Effector memory CD4-positive, alpha-beta T cell (primary cell): Measurements from ENCODE around the gene KRT14.

Source experiments
- DNase-seq, 3 donors: peaks; one replicate each; pipeline ENCODE4 v3.0.0-alpha.2; 2020
- H3K27ac ChIP-seq: 2 replicates; pipeline ENCODE4 v1.7.0; 2013; ENCODE audit warnings: mild to moderate bottlenecking, low read length, moderate library complexity; ENCODE audit not compliant: insufficient read depth, poor library complexity, severe bottlenecking
- H3K27me3 ChIP-seq: replicated peaks from 2 replicates; pipeline ENCODE4 v1.7.0; 2013; ENCODE audit warnings: mild to moderate bottlenecking, low read length; ENCODE audit not compliant: insufficient read depth, control insufficient read depth, poor library complexity, severe bottlenecking
- H3K36me3 ChIP-seq: 2 replicates; pipeline ENCODE4 v1.7.0; 2013; ENCODE audit warnings: mild to moderate bottlenecking, low read length, moderate library complexity; ENCODE audit not compliant: control insufficient read depth, insufficient read depth
- H3K4me1 ChIP-seq: 2 replicates; pipeline ENCODE4 v1.7.0; 2013; ENCODE audit warnings: low read length, mild to moderate bottlenecking; ENCODE audit not compliant: control insufficient read depth, insufficient read depth, poor library complexity, severe bottlenecking
- H3K4me3 ChIP-seq: 2 replicates; pipeline ENCODE4 v1.7.0; 2013; ENCODE audit warnings: low read length, low read depth, mild to moderate bottlenecking; ENCODE audit not compliant: insufficient read depth, poor library complexity, severe bottlenecking
- H3K9me3 ChIP-seq: 2 replicates; pipeline ENCODE4 v1.7.0; 2013; ENCODE audit warnings: mild to moderate bottlenecking, low read length, moderate library complexity; ENCODE audit not compliant: control insufficient read depth
- total RNA-seq, 3 donors: gene quantifications; one replicate each; lab custom pipeline; 2026; lab: John Stamatoyannopoulos, UW

Gene KRT14
- 0 to 0.39 (median 0) reads per million in 3 donors for total RNA-seq

- Histone ChIP-seq H3K27me3 (no peaks in the 10 kb centered on the region), H3K36me3 (no peaks in the 10 kb centered on the region), H3K4me3 (no peak within 1 kb of the TSS), H3K9me3 (no peaks in the 10 kb centered on the region), H3K4me1 (no peaks in the 10 kb centered on the region), H3K27ac (no peak within 1 kb of the TSS)
- no peak for DNase-seq
These were observed at the start of gene KRT14 for GRCh38 chr17:41586863-41587495. KRT14 (minus strand) TSS chr17:41586895; CDS start chr17:41586834, 61 bp downstream.

DNA sequence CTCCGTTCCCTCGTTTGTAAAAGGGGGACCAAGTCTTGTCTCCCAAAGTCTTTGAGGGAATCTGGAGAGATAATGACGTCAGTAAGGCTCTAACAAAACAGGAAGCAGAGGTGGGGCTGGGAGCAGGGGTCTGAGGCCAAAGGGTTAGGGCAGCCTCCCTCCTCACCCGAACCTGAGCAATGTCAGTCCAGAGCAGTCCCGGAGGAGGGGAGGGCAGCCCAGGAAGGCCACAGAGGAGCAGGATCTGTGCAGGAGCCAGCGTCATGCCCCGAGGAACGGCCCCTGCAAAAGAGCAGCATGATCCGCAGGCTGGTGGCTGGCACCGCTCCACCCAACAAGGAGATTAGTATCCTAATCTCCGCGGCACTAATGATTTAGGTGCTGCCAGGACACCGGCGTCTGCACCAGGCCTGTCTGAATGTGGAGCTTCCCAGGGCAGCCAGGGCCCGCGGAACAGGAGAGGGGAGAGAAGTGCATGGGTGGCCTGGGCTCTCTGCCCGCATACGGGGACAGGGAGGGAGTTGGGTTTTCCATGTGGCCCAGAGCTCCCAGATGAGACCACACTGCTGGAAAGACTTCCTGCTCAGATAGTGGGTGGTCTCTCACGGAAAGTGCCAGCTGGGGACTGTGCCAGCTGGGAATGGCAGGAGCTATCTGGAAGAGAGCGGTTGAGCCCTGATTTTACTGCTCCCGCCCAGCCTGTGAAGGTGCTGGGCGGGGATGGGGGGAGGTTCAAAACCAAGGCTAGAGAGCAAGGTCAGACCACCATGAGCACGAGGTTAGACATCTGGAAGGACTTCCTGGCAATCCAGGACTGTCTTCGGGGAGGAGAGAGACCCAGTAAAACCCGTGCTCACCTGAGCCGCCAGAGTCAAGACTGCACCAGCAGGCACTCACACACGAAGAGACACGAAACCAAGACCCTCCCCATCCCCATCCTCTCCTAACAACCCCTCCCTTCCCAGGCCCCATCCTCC is 48.7 kb upstream of the KRT14 start:
- Histone ChIP-seq H3K27ac (no peak overlapping the region), H3K36me3 (no peaks in the 10 kb centered on the region), H3K4me1 (no peaks in the 10 kb centered on the region), H3K9me3 (no peaks in the 10 kb centered on the region), H3K27me3 (no peaks in the 10 kb centered on the region), H3K4me3 (no peak overlapping the region)
- no peak for DNase-seq

GRCh38 chr17:41634639-41635038 is 47.9 kb upstream of the KRT14 start:
- H3K4me3 ChIP-seq, result no peak overlapping the region
- no peaks in the 10 kb centered on the region for H3K4me1 ChIP-seq
- H3K36me3 ChIP-seq, result no peaks in the 10 kb centered on the region
- no peaks in the 10 kb centered on the region for H3K27me3 ChIP-seq
- no peaks in the 10 kb centered on the region for H3K9me3 ChIP-seq
- H3K27ac ChIP-seq, result no peak overlapping the region
- no peak for DNase-seq

DNA sequence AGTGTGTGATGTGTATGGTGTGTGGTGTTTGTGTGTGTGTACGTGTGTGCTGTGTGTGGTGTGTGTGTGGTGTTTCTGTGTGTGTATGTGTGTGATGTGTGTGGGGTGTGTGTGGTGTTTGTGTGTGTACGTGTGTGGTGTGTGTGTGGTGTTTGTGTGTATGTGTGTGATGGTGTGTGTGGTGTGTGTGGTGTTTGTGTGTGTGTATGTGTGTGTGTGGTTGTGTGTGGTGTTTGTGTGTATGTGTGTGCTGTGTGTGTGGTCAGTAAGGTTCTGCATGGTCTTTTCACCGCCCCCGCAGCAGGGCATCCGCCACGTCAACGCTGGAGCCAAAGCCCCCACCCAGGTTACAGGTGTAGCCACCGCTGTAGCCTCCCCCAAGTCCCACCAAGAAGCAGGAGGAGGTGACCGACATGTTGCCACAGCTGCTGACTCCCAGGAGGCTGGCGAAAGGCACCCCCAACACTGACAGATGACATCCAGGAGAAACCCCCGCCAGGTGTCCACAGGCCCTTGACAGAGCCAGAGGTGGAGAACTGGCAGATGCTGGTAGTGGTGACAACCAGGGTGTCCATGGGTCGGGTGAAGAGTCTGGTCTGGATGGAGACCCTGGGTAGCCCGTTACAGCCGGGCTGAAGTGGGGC is 47.0 kb upstream of the KRT14 start:
- Histone ChIP-seq H3K36me3 (no peaks in the 10 kb centered on the region), H3K27ac (no peak overlapping the region), H3K4me1 (no peaks in the 10 kb centered on the region), H3K4me3 (no peak overlapping the region), H3K27me3 (no peaks in the 10 kb centered on the region), H3K9me3 (no peaks in the 10 kb centered on the region)
- no peak for DNase-seq

- no peaks in the 10 kb centered on the region for H3K9me3 ChIP-seq
- H3K4me3 ChIP-seq, result no peak overlapping the region
- no peaks in the 10 kb centered on the region for H3K27me3 ChIP-seq
- H3K36me3 ChIP-seq, result no peaks in the 10 kb centered on the region
- no peaks in the 10 kb centered on the region for H3K4me1 ChIP-seq
- no peak overlapping the region for H3K27ac ChIP-seq
- no peak for DNase-seq
These were observed 45.9 kb upstream of the KRT14 start for GRCh38 chr17:41632482-41633105.

DNA sequence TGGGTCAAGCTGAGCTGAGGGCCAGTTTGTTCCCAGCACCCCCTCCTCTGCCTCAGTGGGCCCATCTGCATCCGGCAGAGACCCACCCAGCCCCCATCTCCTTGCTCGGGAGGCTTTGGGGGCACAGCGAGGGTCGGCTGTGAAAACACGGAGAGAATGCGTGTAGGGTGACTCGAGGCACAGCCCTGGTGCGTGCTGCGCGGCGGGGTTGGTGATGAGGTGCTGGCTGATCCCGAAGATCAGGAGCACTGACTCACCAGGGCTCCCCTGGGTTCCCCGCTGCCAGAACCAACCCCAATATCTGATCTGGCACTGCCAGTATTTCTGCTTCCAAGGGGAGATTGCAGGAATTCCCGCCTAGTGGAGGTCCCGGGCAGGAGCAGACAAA is 45.2 kb upstream of the KRT14 start:
- Histone ChIP-seq H3K36me3 (no peaks in the 10 kb centered on the region), H3K9me3 (no peaks in the 10 kb centered on the region), H3K27ac (no peak overlapping the region), H3K4me3 (no peak overlapping the region), H3K4me1 (no peaks in the 10 kb centered on the region), H3K27me3 (no peaks in the 10 kb centered on the region)
- DNase-seq, result no peak

DNA sequence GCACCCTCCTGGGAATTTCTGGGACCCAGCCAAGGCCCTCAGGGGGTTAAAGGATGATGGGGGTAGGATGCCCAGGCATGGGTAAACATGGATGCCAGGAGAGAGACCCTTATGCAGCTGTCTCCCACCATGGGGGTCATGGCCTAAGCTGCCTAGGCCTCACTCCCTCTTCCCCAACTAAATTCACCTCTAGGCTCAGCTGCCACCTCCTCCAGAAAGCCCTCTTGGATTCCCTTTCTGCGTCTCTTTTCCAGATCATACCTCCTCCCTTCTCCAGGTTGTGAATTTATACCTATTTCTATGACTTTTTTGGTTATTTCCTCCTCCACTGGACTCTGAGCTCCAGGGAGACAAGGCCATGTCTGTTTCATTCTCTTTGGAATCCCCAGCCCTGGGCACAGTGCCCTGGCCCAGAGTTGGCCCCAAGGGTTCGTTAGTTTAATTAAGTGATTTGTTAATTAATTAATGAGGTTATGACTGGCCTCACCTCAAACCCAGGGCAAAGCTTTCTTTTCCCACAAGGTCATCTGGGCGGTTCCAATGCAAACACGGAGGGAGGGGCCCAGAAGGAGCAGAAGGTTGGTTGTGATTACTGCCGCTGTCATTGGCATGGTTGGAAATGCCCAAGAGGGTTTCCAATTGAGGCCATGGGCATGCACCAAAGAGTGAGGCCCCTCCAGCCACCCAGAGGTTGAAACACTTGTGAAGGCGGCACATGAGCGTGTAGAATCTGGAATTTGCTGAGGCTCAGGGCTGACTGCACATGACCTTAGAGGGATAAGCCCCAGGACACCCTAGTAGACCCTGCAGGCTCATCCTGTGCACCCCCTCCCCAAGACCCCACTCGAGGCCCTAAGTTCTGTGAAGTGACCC is 44.6 kb upstream of the KRT14 start:
- Histone ChIP-seq H3K36me3 (no peaks in the 10 kb centered on the region), H3K4me1 (no peaks in the 10 kb centered on the region), H3K27me3 (no peaks in the 10 kb centered on the region), H3K9me3 (no peaks in the 10 kb centered on the region), H3K4me3 (no peak overlapping the region), H3K27ac (no peak overlapping the region)
- no peak for DNase-seq

- Histone ChIP-seq H3K27ac (no peak overlapping the region), H3K36me3 (no peaks in the 10 kb centered on the region), H3K4me3 (no peak overlapping the region), H3K9me3 (no peaks in the 10 kb centered on the region), H3K4me1 (no peaks in the 10 kb centered on the region), H3K27me3 (no peaks in the 10 kb centered on the region)
- DNase-seq, result no peak
These were observed 43.4 kb upstream of the KRT14 start for GRCh38 chr17:41629826-41630670.
